Activated T-helper 17 cell treated with anti-CD3 and anti-CD28 coated beads, Interleukin-2, amount 50 U/mL, for 72 hours (primary cell): ENCODE results near the gene RAB6B. TPM values are rescaled to one million over a fixed set of nuclear protein-coding genes. Genes with fewer than 3 reads are reported as not detected.

ENCODE experiments used
- total RNA-seq, 2 donors: library from RNA; stranded (reverse); gene quantifications; one replicate each; pipeline ENCODE4 v1.2.3, GENCODE V29; 2022

RAB6B gene
- total RNA-seq, 2 donors from 2014 or later: 0.19 to 3.1 TPM

Other genes with a start within 250 kb of the RAB6B start
- gene TOPBP1, start 233.9 kb downstream of the RAB6B start, total RNA-seq: 10 to 100 TPM; 86.0 to 96.7 TPM
- 1 to 10 TPM in 1 of 2 donors, under 1 TPM in 1; 0.50 to 1.9 TPM for gene TF, start 149.5 kb downstream of the RAB6B start, total RNA-seq
- gene SRPRB, start 90.1 kb downstream of the RAB6B start, total RNA-seq: 10 to 100 TPM; 26.2 to 80.6 TPM
- not detected for gene SLCO2A1, start 134.0 kb upstream of the RAB6B start, total RNA-seq